HK-2 (cell line): ENCODE data around the gene ARMH3.
"Not testable (repeated sequence)": the region's sequence is repeated elsewhere in the genome, so short reads cannot be mapped to it uniquely, and the experiment has no call there.

Experiments
- DNase-seq: peaks from one replicate; pipeline ENCODE4 v3.0.0-alpha.2; 2018; ENCODE audit not compliant: unreplicated experiment

The ARMH3 gene

GRCh38 chr10:102045292-102045691 is 10.7 kb downstream of the ARMH3 start:
- DNase-seq, result no peak

- DNase-seq, result no peak
Observed at GRCh38 chr10:102040305-102041050, 15.5 kb downstream of the ARMH3 start.

- DNase-seq, result no peak
Observed at GRCh38 chr10:102038410-102038809, 17.6 kb downstream of the ARMH3 start.

GRCh38 chr10:102035807-102036206 is 20.2 kb downstream of the ARMH3 start:
- DNase-seq, result not testable (repeated sequence)

GRCh38 chr10:102033787-102034186 is 22.2 kb downstream of the ARMH3 start:
- DNase-seq, result no peak

GRCh38 chr10:102027261-102027660 is 28.7 kb downstream of the ARMH3 start:
- no peak for DNase-seq

- DNase-seq, result no peak
Observed at GRCh38 chr10:102024799-102025198, 31.2 kb downstream of the ARMH3 start.

- DNase-seq, result no peak
Observed at GRCh38 chr10:102020938-102021337, 35.0 kb downstream of the ARMH3 start.

- DNase-seq, result no peak
Observed at GRCh38 chr10:102017295-102017694, 38.7 kb downstream of the ARMH3 start.

- DNase-seq, result no peak
Observed at GRCh38 chr10:102016416-102016815, 39.6 kb downstream of the ARMH3 start.

- no peak for DNase-seq
Observed at GRCh38 chr10:102010961-102011360, 45.0 kb downstream of the ARMH3 start.

- DNase-seq, result peak; percentile 66
Observed at GRCh38 chr10:102009801-102010425, 46.1 kb downstream of the ARMH3 start.

GRCh38 chr10:102007796-102008195 is 48.2 kb downstream of the ARMH3 start:
- no peak for DNase-seq

- DNase-seq, result not testable (repeated sequence)
Observed at GRCh38 chr10:102007031-102007430, 48.9 kb downstream of the ARMH3 start.

- no peak for DNase-seq
Observed at GRCh38 chr10:102004376-102004775, 51.6 kb downstream of the ARMH3 start.

GRCh38 chr10:102003541-102003940 is 52.4 kb downstream of the ARMH3 start:
- DNase-seq, result no peak

GRCh38 chr10:102001435-102002068 is 54.4 kb downstream of the ARMH3 start:
- no peak for DNase-seq

GRCh38 chr10:101997803-101998202 is 58.2 kb downstream of the ARMH3 start:
- DNase-seq, result no peak

- DNase-seq, result no peak
Observed at GRCh38 chr10:101995451-101996063, 60.4 kb downstream of the ARMH3 start.

GRCh38 chr10:101993651-101994200 is 62.2 kb downstream of the ARMH3 start:
- no peak for DNase-seq

- DNase-seq, result no peak
Observed at GRCh38 chr10:101993221-101993620, 62.8 kb downstream of the ARMH3 start.

- DNase-seq, result no peak
Observed at GRCh38 chr10:101987136-101987535, 68.8 kb downstream of the ARMH3 start.
